HCT116 (cell line): ENCODE results near the gene PIK3R6. TPM values are rescaled to one million over a fixed set of nuclear protein-coding genes. Genes with fewer than 3 reads are reported as not detected.

Experiments used
- ATAC-seq: fragments of 200-7000 bp; cut with Tn5 transposase; 2 replicates; pipeline ENCODE4 v1.9.1; 2020; ENCODE audit warnings: mild to moderate bottlenecking, moderate library complexity
- BruUV-seq: library from RNA; stranded (reverse); fragments of 400-500 nt; replicated peaks from 2 replicates; lab custom pipeline; 2021; lab: Mats Ljungman, UMichigan
- CTCF ChIA-PET: fragments of 300-600 bp; sonication (Branson Sonifier 250); formaldehyde crosslinking; loops from one replicate; lab custom pipeline; 2021; ENCODE audit warnings: antibody characterized with exemption; lab: Charles Lee
- POLR2A ChIA-PET: fragments of 300-600, 350-600 bp; sonication (Branson Sonifier 250); formaldehyde crosslinking; loops from one replicate; lab custom pipeline; 2021; ENCODE audit warnings: antibody characterized with exemption; lab: Charles Lee
- RAD21 ChIA-PET, 2 experiments: fragments of 300-600 bp; sonication (Branson Sonifier 250); formaldehyde crosslinking; loops; one replicate each; lab custom pipeline; 2023; ENCODE audit warnings: low total read pairs in 2 of 2; ENCODE audit not compliant: uncharacterized antibody in 2 of 2, unreplicated experiment in 2 of 2, low non-redundant PET in 1 of 2; lab: Charles Lee
- DNase-seq: peaks from one replicate; pipeline ENCODE4 v3.0.0-alpha.2; 2010; ENCODE audit warnings: low read depth, low spot score
- H2AFZ ChIP-seq: fragments of 200-600 bp; shearing (Covaris generic), sonication (generic); 2 replicates; pipeline ENCODE4 v1.6.1; 2017; ENCODE audit warnings: low read depth, mixed run types, mixed read lengths, antibody characterized with exemption, low read length; ENCODE audit not compliant: poor library complexity, severe bottlenecking
- H3K27ac ChIP-seq: 2 replicates; pipeline ENCODE4 v1.5.1; 2012; ENCODE audit warnings: low read depth, low read length
- H3K27me3 ChIP-seq: fragments of 200-600 bp; sonication (generic); 2 replicates; pipeline ENCODE4 v1.6.1; 2016; ENCODE audit warnings: mixed run types, low read length, mixed read lengths; ENCODE audit not compliant: insufficient read depth
- H3K36me3 ChIP-seq, 2 experiments: fragments of 200-500 bp in 1 of 2; fragments of 200-600 bp in 1 of 2; sonication (Bioruptor generic) in 1 of 2; sonication (generic) in 1 of 2; 2 replicates each; pipeline versions ENCODE4 v1.5.1 to v1.6.1; 2014 to 2016; ENCODE audit warnings: low read length in 2 of 2, inconsistent platforms in 1 of 2, mixed read lengths in 1 of 2, mixed run types in 1 of 2; ENCODE audit not compliant: insufficient read depth in 2 of 2, control insufficient read depth in 1 of 2
- H3K4me1 ChIP-seq, 2 experiments: fragments of 200-600 bp in 1 of 2; sonication (generic) in 1 of 2; 2 replicates each; pipeline versions ENCODE4 v1.5.1 to v1.6.1; 2012 to 2017; ENCODE audit warnings: low read length in 2 of 2, inconsistent platforms in 1 of 2, mild to moderate bottlenecking in 1 of 2, mixed read lengths in 1 of 2, mixed run types in 1 of 2, moderate library complexity in 1 of 2; ENCODE audit not compliant: insufficient read depth in 2 of 2, control insufficient read depth in 1 of 2
- H3K4me2 ChIP-seq: fragments of 200-600 bp; sonication (generic); 2 replicates; pipeline ENCODE4 v1.6.1; 2017; ENCODE audit warnings: mixed run types, low read length, mixed read lengths
- H3K4me3 ChIP-seq, 2 experiments: fragments of 200-600 bp in 1 of 2; sonication (generic) in 1 of 2; replicated peaks in 1 of 2; 2 replicates each; pipeline ENCODE4 v1.5.1; 2011 to 2016; ENCODE audit warnings: low read length in 2 of 2, control low read depth in 1 of 2, low read depth in 1 of 2, mild to moderate bottlenecking in 1 of 2, mixed read lengths in 1 of 2, mixed run types in 1 of 2
- H3K79me2 ChIP-seq: fragments of 200-600 bp; sonication (generic); 2 replicates; pipeline ENCODE4 v1.6.1; 2017; ENCODE audit warnings: mild to moderate bottlenecking, mixed run types, low read length, moderate library complexity, mixed read lengths; ENCODE audit not compliant: insufficient read depth
- H3K9ac ChIP-seq: fragments of 200-600 bp; sonication (generic); 2 replicates; pipeline ENCODE4 v1.6.1; 2016; ENCODE audit warnings: low read length, mixed read lengths
- H3K9me2 ChIP-seq: fragments of 200-600 bp; sonication (generic), shearing (Covaris generic); 2 replicates; pipeline ENCODE4 v1.6.1; 2017; ENCODE audit warnings: mixed run types, mild to moderate bottlenecking, moderate library complexity; ENCODE audit not compliant: insufficient read depth
- H3K9me3 ChIP-seq, 2 experiments: fragments of 200-500 bp in 1 of 2; fragments of 200-600 bp in 1 of 2; sonication (Bioruptor generic) in 1 of 2; sonication (generic) in 1 of 2; 2 replicates each; pipeline ENCODE4 v1.6.1; 2014 to 2017; ENCODE audit warnings: low read length in 2 of 2, mixed read lengths in 2 of 2, inconsistent platforms in 1 of 2, low read depth in 1 of 2, mild to moderate bottlenecking in 1 of 2, mixed run types in 1 of 2, moderate library complexity in 1 of 2; ENCODE audit not compliant: control insufficient read depth in 1 of 2, insufficient read depth in 1 of 2
- H4K20me1 ChIP-seq: fragments of 200-600 bp; sonication (generic), shearing (Covaris generic); 2 replicates; pipeline ENCODE4 v1.6.1; 2017; ENCODE audit warnings: mixed run types, mild to moderate bottlenecking, moderate library complexity; ENCODE audit not compliant: insufficient read depth
- CBX3 ChIP-seq: IDR thresholded peaks from 2 replicates; pipeline ENCODE4 v1.6.1; 2012; ENCODE audit warnings: low read depth
- CEBPB ChIP-seq: IDR thresholded peaks from 2 replicates; pipeline ENCODE4 v1.6.1; 2012; ENCODE audit warnings: low read depth
- CTCF ChIP-seq, 3 experiments: fragments of 200-600 bp in 1 of 3; sonication (generic) in 1 of 3; IDR thresholded peaks in 2 of 3; conservative IDR thresholded peaks in 1 of 3; 2 replicates each; pipeline ENCODE4 v1.5.1; 2012 to 2017; ENCODE audit warnings: low read depth in 2 of 3, low read length in 2 of 3, antibody characterized with exemption in 1 of 3, borderline replicate concordance in 1 of 3, control low read depth in 1 of 3, mild to moderate bottlenecking in 1 of 3, mixed read lengths in 1 of 3, mixed run types in 1 of 3, moderate library complexity in 1 of 3; ENCODE audit not compliant: insufficient read depth in 1 of 3
- EGR1 ChIP-seq: IDR thresholded peaks from 2 replicates; pipeline ENCODE4 v1.6.1; 2012; ENCODE audit warnings: low read depth
- EZH2phosphoT487 ChIP-seq: fragments of 200-600 bp; IDR thresholded peaks from 2 replicates; pipeline ENCODE4 v1.6.1; 2018; ENCODE audit warnings: antibody characterized with exemption, borderline replicate concordance
- FOSL1 ChIP-seq: IDR thresholded peaks from 2 replicates; pipeline ENCODE4 v1.6.1; 2012; ENCODE audit warnings: low read depth
- JUND ChIP-seq: IDR thresholded peaks from 2 replicates; pipeline ENCODE4 v1.6.1; 2012
- POLR2A ChIP-seq: IDR thresholded peaks from 2 replicates; pipeline ENCODE4 v1.7.0; 2011; ENCODE audit warnings: borderline replicate concordance; ENCODE audit not compliant: insufficient read depth, insufficient read length; ENCODE audit errors: extremely low read depth
- POLR2AphosphoS5 ChIP-seq: IDR thresholded peaks from 2 replicates; pipeline ENCODE4 v1.6.1; 2011; ENCODE audit warnings: mild to moderate bottlenecking, low read depth, low read length, moderate library complexity
- RAD21 ChIP-seq: IDR thresholded peaks from 2 replicates; pipeline ENCODE4 v1.6.1; 2012; ENCODE audit warnings: low read depth, mild to moderate bottlenecking
- REST ChIP-seq: IDR thresholded peaks from 2 replicates; pipeline ENCODE4 v1.6.1; 2012; ENCODE audit warnings: low read depth
- SRF ChIP-seq: IDR thresholded peaks from 2 replicates; pipeline ENCODE4 v1.6.1; 2012; ENCODE audit warnings: low read depth
- TCF7L2 ChIP-seq: IDR thresholded peaks from 2 replicates; pipeline ENCODE4 v1.7.0; 2011; ENCODE audit warnings: borderline replicate concordance, inconsistent platforms; ENCODE audit not compliant: insufficient read depth, insufficient read length; ENCODE audit errors: extremely low read depth
- YY1 ChIP-seq: IDR thresholded peaks from 2 replicates; pipeline ENCODE4 v1.6.1; 2011; ENCODE audit warnings: low read length, low read depth, moderate library complexity, mild to moderate bottlenecking; ENCODE audit not compliant: insufficient replicate concordance; ENCODE audit errors: extremely low read depth
- ZNF274 ChIP-seq: fragments of 200-500 bp; sonication (Bioruptor generic); IDR thresholded peaks from 2 replicates; pipeline ENCODE4 v1.6.1; 2014; ENCODE audit warnings: mild to moderate bottlenecking, low read depth, low read length, inconsistent platforms
- intact Hi-C: fragments of 100-400 bp; cut with micrococcal nuclease; formaldehyde crosslinking; loops from 2 replicates; pipeline ENCODE4 v1.10.0; 2022
- total RNA-seq: library from RNA; stranded (reverse); gene quantifications from one replicate; pipeline ENCODE4 v1.2.1, GENCODE V29; 2021; ENCODE audit not compliant: unreplicated experiment
- TF ChIP-seq, protein P1 (sequence below): IDR thresholded peaks from 2 replicates; pipeline ENCODE4 v1.6.1; 2012
- TF ChIP-seq, protein P2 (sequence below): IDR thresholded peaks from 2 replicates; pipeline ENCODE4 v1.6.1; 2011; ENCODE audit warnings: mild to moderate bottlenecking, low read length, moderate library complexity; ENCODE audit not compliant: insufficient replicate concordance; ENCODE audit errors: extremely low read depth

Gene PIK3R6
- total RNA-seq, 1 experiment from 2014 or later = 0.07 TPM

DNA sequence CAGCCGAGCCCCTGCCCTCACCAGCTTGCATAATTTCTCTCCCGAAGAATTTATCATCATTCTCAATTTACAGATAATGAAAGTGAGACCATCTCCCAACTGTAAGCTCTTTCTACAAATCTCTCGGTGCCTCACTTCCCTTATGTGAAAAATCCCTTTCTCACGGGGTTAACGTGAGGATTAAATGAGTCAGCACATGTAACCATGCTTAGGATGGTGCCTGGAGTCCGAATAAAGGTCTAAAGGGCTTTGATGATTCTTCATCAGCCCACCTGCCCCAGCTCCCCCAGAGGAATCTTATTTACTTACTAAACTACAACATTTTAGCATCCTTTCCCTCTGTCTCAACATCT is 24.8 kb upstream of the PIK3R6 start (continued):
- no peak for TF ChIP-seq TCF7L2
- no peak for TF ChIP-seq JUND
- no peak for TF ChIP-seq SRF
- no peak for TF ChIP-seq FOSL1
- no peak for TF ChIP-seq EGR1

DNA sequence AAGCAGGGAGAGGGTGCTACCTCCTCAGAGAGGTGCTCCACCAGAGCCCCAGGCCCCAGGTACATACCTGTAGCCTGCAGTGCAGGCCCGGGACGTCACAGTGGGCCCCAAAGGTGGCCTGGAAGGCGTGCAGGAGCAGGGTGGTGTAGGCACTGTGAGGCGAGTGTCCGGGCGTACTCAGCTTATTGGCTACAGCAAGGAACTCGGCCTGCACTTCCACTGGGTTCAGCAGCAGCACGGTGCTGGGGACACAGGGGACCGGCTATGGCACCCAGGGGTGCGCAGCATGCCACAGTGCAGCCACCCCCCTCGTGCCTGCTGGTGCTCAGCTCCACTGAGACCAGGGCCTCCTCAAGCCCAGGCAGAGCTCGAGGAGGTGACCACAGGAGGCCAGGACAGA is 23.2 kb upstream of the PIK3R6 start:
- H3K79me2 ChIP-seq = no peaks in the 10 kb centered on the region

More for the DNA sequence above, 23.2 kb upstream of the PIK3R6 start:
- no peak overlapping the region for H2AFZ ChIP-seq
- no peak overlapping the region for H3K4me2 ChIP-seq
- POLR2A ChIA-PET = no interaction called here
- H3K27me3 ChIP-seq = no peaks in the 10 kb centered on the region
- no peaks in the 10 kb centered on the region for H3K36me3 ChIP-seq
- CTCF ChIA-PET = interaction anchor here (1.5 kb wide), 1 partner anchor 108 kb away, joined by 4 read pairs; no protein-coding TSS in a partner anchor
- H3K9me3 ChIP-seq = no peaks in the 10 kb centered on the region
- H3K9me2 ChIP-seq = no peaks in the 10 kb centered on the region
- H4K20me1 ChIP-seq = no peaks in the 10 kb centered on the region
- BruUV-seq = no TSS peak
- no peak overlapping the region for H3K27ac ChIP-seq
- H3K9ac ChIP-seq = no peak overlapping the region
- no peak for DNase-seq
- H3K4me3 ChIP-seq = no peak overlapping the region
- H3K4me1 ChIP-seq = peaks cover 0 to 18% of the 10 kb centered on the region in 2 experiments; a peak in 2 of 4 replicates
- ATAC-seq = no peak
- no peak for TF ChIP-seq POLR2A
- no peak for TF ChIP-seq CEBPB
- TF ChIP-seq YY1 = no peak
- no peak for TF ChIP-seq EGR1
- TF ChIP-seq, protein P1, sequence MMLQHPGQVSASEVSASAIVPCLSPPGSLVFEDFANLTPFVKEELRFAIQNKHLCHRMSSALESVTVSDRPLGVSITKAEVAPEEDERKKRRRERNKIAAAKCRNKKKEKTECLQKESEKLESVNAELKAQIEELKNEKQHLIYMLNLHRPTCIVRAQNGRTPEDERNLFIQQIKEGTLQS = no peak
- TF ChIP-seq POLR2AphosphoS5 = no peak
- TF ChIP-seq EZH2phosphoT487 = no peak
- TF ChIP-seq CBX3 = no peak
- no peak for TF ChIP-seq JUND
- TF ChIP-seq FOSL1 = no peak
- TF ChIP-seq TCF7L2 = no peak
- TF ChIP-seq SRF = no peak
- TF ChIP-seq, protein P2, sequence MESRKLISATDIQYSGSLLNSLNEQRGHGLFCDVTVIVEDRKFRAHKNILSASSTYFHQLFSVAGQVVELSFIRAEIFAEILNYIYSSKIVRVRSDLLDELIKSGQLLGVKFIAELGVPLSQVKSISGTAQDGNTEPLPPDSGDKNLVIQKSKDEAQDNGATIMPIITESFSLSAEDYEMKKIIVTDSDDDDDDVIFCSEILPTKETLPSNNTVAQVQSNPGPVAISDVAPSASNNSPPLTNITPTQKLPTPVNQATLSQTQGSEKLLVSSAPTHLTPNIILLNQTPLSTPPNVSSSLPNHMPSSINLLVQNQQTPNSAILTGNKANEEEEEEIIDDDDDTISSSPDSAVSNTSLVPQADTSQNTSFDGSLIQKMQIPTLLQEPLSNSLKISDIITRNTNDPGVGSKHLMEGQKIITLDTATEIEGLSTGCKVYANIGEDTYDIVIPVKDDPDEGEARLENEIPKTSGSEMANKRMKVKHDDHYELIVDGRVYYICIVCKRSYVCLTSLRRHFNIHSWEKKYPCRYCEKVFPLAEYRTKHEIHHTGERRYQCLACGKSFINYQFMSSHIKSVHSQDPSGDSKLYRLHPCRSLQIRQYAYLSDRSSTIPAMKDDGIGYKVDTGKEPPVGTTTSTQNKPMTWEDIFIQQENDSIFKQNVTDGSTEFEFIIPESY = no peak
- no peak for TF ChIP-seq RAD21
- no peak for TF ChIP-seq CTCF (IDR thresholded peaks at IDR 0.05 in 2 of 3, conservative IDR thresholded peaks at IDR 0.05 in 1 of 3; ENCODE audit: borderline replicate concordance in 1 of 3, insufficient read depth in 1 of 3, low read depth in 2 of 3, low read length in 2 of 3)
- no peak for TF ChIP-seq ZNF274
- TF ChIP-seq REST = no peak
- RAD21 ChIA-PET = no interaction called here
- intact Hi-C loops = loop anchor here (10.0 kb wide), 2 partner anchors 506 to 634 kb away; partner anchors contain the start of gene RPL26
